Measurements from ENCODE around the gene SVOP.
"Not testable (repeated sequence)": the region's sequence is repeated elsewhere in the genome, so short reads cannot be mapped to it uniquely, and the experiment has no call there.

The SVOP gene

GRCh38 chr12:108879615-108880254 lies 141.1 kb downstream of the SVOP start, which contains the start of gene DAO:
Gene DAO, plus strand, starts transcription at chr12:108880092. Its CDS starts 4,915 bp downstream, at chr12:108885007.
- no peak for DNase-seq

DNA sequence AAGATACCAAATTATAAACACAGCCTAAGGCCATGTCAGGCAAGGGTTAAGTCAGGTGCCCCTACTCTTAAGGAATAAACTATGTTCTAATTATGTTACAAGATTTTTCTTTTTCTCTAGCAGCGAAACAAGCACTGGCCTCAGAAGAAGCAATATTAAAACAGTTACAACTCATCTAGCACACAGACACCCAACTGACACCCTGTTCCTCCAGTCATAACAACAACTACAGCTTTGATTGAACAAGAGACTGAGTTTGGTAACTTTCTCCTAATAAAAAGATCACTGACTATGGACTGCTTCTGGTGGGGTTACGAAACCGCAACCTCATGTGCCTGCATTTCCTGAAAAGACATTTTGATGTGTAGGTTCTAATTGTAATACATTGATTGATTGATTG lies 144.3 kb downstream of the SVOP start:
- DNase-seq, result no peak

DNA sequence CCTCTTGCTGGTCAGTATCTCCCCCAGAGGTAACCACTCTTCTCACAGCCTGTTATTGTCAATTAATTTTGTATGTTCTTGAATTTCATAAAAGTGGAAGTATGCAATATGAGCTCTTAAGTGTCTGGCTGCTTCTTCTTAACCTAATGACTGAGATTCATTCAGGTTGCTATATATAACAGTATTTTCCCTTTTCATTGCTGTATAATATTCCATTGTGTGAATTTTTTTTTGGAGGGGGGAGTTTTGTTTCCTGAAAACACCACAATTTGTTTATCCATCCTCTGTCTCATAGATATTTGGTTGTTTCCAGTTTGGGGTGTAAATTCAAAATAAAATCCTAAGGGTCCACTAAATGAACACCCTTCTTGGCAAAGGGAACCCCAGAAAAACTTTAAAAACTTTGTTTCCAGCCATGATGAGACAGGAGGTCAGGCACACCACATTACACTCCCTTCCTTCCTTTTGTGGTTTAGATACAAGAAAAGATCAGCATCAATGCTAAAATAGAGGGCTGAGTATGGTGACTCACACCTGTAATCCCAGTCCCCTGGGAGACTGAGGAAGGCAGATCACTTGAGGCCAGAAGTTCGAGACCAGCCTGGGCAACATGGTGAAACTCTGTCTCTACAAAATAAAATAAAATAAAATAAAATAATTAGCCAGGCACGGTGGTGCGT lies 145.0 kb downstream of the SVOP start:
- no peak for DNase-seq

DNA sequence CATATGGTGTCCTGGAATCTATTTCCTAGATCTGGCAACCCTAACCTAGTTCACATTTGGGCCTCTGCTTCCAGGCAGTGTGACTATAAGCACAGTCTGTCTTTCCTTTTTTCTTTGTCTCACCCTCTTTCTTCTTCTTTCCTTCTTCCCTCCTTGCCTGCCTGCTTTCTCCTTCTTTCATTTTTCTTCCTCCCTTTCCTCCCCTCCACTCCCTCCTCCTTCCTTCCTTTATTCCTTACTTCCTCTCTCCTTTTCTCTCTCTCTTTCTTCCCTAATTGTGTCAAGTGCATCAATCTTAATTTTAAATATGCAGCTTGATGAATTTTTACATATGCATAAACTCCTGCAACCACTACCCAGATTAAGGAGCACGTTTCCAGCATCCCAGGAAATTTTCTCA lies 145.6 kb downstream of the SVOP start:
- DNase-seq, result no peak

DNA sequence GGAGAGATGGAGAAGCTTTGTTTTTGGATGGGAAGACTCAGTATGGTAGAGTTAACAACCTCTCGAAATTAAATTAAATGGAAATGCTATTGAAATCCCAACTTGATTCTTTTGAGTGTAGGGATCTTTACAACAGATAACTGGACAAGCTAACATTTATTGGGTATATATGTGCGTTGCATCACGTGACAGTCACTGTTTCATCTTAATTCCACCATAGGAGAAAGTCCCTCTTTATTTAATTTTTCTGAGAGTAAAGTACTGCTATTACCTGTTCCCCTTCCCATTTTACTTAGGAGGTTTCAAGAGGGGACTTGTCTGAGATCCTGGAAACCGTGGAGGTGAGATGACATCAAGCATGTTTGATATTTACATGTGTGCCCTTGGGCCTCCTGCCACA lies 152.1 kb downstream of the SVOP start:
- no peak for DNase-seq

DNA sequence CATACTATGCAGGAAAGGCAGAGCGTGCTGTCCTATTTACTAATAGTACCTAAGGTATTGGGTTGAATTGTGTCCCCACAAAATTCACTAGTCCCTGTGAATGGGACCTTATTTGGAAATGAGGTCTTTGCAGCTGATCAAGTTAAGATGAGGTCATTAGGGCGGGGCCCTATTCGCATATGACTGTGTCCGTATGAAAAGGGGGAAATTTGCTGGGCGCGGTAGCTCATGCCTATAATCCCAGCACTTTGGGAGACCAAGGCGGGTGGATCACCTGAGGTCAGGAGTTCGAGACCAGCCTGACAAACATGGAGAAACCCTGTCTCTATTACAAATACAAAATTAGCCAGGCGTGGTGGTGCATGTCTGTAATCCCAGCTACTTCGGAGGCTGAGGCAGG lies 154.8 kb downstream of the SVOP start:
- not testable (repeated sequence) for DNase-seq

GRCh38 chr12:108865169-108865568 lies 155.7 kb downstream of the SVOP start:
- no peak for DNase-seq

DNA sequence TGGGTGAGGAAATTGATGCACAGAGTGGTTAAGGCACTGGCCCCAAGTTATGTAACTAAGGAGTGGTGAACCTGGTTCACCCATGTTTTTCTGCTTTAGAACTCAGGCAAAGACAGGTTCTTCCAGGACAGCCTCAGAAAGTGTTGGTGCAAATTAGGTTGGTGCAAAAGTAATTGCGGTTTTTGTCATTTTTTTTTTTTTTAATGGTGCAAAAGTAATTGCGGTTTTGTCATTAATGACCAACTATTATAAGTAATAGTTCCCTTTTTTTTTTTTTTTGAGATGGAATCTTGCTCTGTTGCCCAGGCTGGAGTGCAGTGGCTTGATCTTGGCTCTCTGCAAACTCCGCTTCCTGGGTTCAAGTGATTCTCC lies 158.3 kb downstream of the SVOP start:
- no peak for DNase-seq

DNA sequence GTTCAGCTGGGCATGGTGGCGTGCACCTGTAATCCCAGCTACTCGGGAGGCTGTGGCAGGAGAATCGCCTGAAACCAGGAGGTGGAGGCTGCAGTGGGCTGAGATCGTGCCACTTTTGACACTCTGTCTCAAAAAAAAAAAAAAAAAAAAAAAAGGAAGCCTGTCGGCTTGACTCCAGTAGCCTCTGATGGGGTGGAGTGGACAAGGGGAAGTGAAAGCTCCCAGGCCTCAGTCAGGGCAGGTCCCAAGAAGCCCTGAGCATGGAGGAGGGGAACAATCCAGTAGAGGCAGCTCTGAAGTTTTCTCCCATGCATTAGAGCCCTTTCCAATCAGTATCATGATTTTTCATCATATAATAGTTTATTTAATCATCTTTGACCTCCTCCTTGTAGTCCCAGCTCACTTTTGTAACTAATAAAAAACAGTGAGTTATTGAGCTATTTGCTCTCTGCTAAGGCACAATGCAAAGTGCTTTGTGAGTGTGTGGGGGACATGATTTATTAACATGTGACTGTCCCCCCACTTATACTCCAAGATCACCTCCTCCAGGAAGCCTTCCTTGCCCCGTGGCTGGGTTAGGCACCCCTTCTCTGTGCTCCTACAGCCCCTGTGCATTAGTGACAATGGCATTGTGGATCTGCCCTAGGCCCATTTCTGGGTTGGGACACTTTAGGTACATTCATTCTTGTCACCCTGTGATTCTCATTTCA lies 158.8 kb downstream of the SVOP start:
- DNase-seq, result no peak

- DNase-seq, result no peak
Observed at GRCh38 chr12:108860443-108860842, 160.4 kb downstream of the SVOP start.

DNA sequence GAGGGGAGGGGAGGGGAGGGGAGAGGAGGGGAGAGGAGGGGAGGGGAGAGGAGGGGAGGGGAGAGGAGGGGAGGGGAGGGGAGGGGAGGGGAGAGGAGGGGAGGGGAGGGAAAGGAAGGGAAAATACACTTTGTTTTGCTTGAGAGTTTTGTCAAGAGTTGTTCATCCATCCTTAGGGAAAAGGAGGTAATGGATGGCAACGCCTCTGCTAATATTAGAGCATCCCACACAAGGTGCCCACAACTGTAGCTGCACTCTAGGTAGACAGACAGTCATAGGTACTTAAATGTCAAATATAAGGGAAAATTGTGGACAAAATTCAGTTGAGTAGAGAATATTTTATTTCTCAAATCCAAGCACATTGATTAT lies 161.0 kb downstream of the SVOP start:
- no peak for DNase-seq

DNA sequence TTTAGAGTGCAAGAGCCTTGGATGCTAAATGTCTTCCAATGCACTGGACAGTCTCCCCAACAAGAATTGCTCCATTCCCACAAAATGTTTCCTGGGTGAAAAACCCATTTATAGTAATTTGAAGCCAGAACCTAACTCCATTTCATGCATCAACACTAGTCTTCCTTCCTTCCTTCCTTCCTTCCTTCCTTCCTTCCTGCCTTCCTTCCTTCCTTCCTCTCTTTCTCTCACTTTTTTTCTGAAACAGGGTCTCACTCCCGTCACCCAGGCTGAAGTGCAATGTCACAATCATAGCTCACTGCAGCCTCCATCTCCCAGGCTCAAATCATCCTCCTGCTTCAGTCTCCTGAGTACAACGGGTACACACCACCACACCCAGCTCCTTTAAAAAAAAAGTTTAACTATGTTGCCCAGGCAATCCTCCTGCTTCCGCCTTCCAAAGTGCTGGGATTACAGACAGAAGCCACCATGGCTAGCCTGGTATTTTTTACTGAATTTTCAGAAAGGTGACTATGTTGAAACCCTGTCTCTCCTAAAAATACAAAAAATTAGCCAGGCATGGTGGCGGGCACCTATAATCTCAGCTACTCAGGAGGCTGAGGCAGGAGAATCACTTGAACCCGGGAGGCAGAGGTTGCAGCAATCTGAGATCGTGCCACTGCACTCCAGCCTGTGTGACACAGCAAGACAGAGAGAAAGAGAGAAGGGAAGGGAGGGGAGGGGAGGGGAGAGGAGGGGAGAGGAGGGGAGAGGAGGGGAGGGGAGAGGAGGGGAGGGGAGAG lies 161.5 kb downstream of the SVOP start:
- not testable (repeated sequence) for DNase-seq

- DNase-seq, result no peak
Observed at GRCh38 chr12:108858311-108859074, 162.4 kb downstream of the SVOP start.
